Astrocyte (in vitro differentiated cells and primary cell): Measurements from ENCODE around the gene ZBTB38.

Experiments used
- CTCF ChIP-seq: IDR thresholded peaks from 2 replicates; pipeline ENCODE4 v1.5.1; 2011; ENCODE audit warnings: low read depth, mild to moderate bottlenecking, inconsistent platforms, low read length, moderate library complexity; ENCODE audit not compliant: insufficient read depth
- EZH2 ChIP-seq: IDR thresholded peaks from 2 replicates; pipeline ENCODE4 v1.6.1; 2012; ENCODE audit warnings: mild to moderate bottlenecking, low read length, inconsistent platforms; ENCODE audit not compliant: insufficient read depth

GRCh38 chr3:141323936-141324704 lies 44.2 kb upstream of the ZBTB38 start:
- no peak for TF ChIP-seq CTCF
- no peak for TF ChIP-seq EZH2
